K562 (cell line): ENCODE data around the gene TMEM184B. TPM values are rescaled to one million over a fixed set of nuclear protein-coding genes. Genes with fewer than 3 reads are reported as not detected.

Experiments used
- ATAC-seq: fragments of 200-7000 bp; cut with Tn5 transposase; 3 replicates; pipeline ENCODE4 v1.9.1; 2020; ENCODE audit warnings: moderate library complexity
- BruUV-seq: library from RNA; stranded (reverse); fragments of 400-500 nt; replicated peaks from 2 replicates; lab custom pipeline; 2021; lab: Mats Ljungman, UMichigan
- CTCF ChIA-PET: fragments of 300-600 bp; formaldehyde crosslinking; extraction: SDS; loops from one replicate; lab custom pipeline; 2021; ENCODE audit warnings: low intra/inter-chr PET ratio; lab: Yijun Ruan, JAX
- POLR2A ChIA-PET: fragments of 300-600, 350-650 bp; sonication (Branson Sonifier 250); formaldehyde crosslinking; extraction: SDS; loops from one replicate; lab custom pipeline; 2021; ENCODE audit warnings: antibody characterized with exemption, inconsistent platforms; lab: Yijun Ruan, JAX
- DNase-seq, 4 experiments: peaks; one replicate each; pipeline versions ENCODE4 v3.0.0 to v3.0.0-alpha.2; 2011 to 2018; ENCODE audit warnings: low spot score in 3 of 4, mixed read lengths in 3 of 4; ENCODE audit errors: extremely low read depth in 1 of 4
- FAIRE-seq: peaks from 2 replicates; lab custom pipeline; 2011; peaks lifted over from hg19 to GRCh38; lab: Jason Lieb, UNC
- H2AFZ ChIP-seq: 2 replicates; pipeline ENCODE4 v1.6.0; 2011; ENCODE audit warnings: low read depth, low read length, control low read depth, inconsistent platforms
- H3K27ac ChIP-seq: fragments of 200-600 bp; 3 replicates; pipeline ENCODE4 v1.8.0; 2011; ENCODE audit warnings: low read depth, mild to moderate bottlenecking, control low read depth, inconsistent platforms, low read length, moderate library complexity, mixed read lengths; ENCODE audit errors: extremely low read depth
- H3K27me3 ChIP-seq, 2 experiments: fragments of 300-600 bp in 1 of 2; 2 replicates in 1 of 2; 3 replicates in 1 of 2; pipeline versions ENCODE4 v1.6.0 to v1.8.0; 2011; ENCODE audit warnings: inconsistent platforms in 2 of 2, low read length in 2 of 2, mild to moderate bottlenecking in 1 of 2, mixed read lengths in 1 of 2, moderate library complexity in 1 of 2; ENCODE audit not compliant: control insufficient read depth in 2 of 2, insufficient read depth in 2 of 2
- H3K36me3 ChIP-seq: fragments of 300-600 bp; 3 replicates; pipeline ENCODE4 v1.8.0; 2011; ENCODE audit warnings: mild to moderate bottlenecking, low read length, inconsistent platforms; ENCODE audit not compliant: control insufficient read depth, insufficient read depth
- H3K4me1 ChIP-seq, 2 experiments: fragments of 200-600 bp in 1 of 2; replicated peaks in 1 of 2; 2 replicates in 1 of 2; 3 replicates in 1 of 2; pipeline versions ENCODE4 v1.5.1 to v1.8.0; 2011; ENCODE audit warnings: inconsistent platforms in 2 of 2, low read length in 2 of 2, mild to moderate bottlenecking in 1 of 2, mixed read lengths in 1 of 2, moderate library complexity in 1 of 2; ENCODE audit not compliant: control insufficient read depth in 2 of 2, insufficient read depth in 2 of 2
- H3K4me2 ChIP-seq: 2 replicates; pipeline ENCODE4 v1.6.1; 2011; ENCODE audit warnings: low read length, control low read depth, inconsistent platforms, mixed read lengths; ENCODE audit not compliant: insufficient read depth
- H3K4me3 ChIP-seq: fragments of 200-600 bp; sonication (generic), shearing (Covaris generic); 2 replicates; pipeline ENCODE4 v1.5.1; 2016; ENCODE audit warnings: control low read depth, inconsistent platforms
- H3K79me2 ChIP-seq: fragments of 200-600 bp; 3 replicates; pipeline ENCODE4 v1.8.0; 2011; ENCODE audit warnings: low read length, inconsistent platforms; ENCODE audit not compliant: control insufficient read depth, insufficient read depth
- H3K9ac ChIP-seq, 2 experiments: 2 replicates each; pipeline versions ENCODE4 v1.6.0 to v1.6.1; 2011; ENCODE audit warnings: low read depth in 2 of 2, low read length in 2 of 2, control low read depth in 1 of 2, inconsistent platforms in 1 of 2, mild to moderate bottlenecking in 1 of 2, mixed read lengths in 1 of 2; ENCODE audit not compliant: insufficient read depth in 1 of 2
- H3K9me1 ChIP-seq: one replicate; pipeline ENCODE4 v1.6.0; 2011; ENCODE audit warnings: inconsistent platforms, mild to moderate bottlenecking, low read length, moderate library complexity; ENCODE audit not compliant: control insufficient read depth, insufficient read depth
- H3K9me3 ChIP-seq: replicated peaks from 2 replicates; pipeline ENCODE4 v1.5.1; 2011; ENCODE audit warnings: low read depth, low read length, inconsistent platforms; ENCODE audit not compliant: control insufficient read depth, insufficient read depth
- H4K20me1 ChIP-seq: replicated peaks from 2 replicates; pipeline ENCODE4 v1.6.1; 2011; ENCODE audit warnings: low read length, inconsistent platforms, mixed read lengths; ENCODE audit not compliant: control insufficient read depth, insufficient read depth
- ILF3 ChIP-seq: fragments of 450-650 bp; IDR thresholded peaks from 2 replicates; pipeline ENCODE4 v1.6.1; 2018; ENCODE audit warnings: antibody characterized with exemption, mild to moderate bottlenecking, moderate library complexity, borderline replicate concordance
- MCM7 ChIP-seq, 2 experiments: fragments of 450-650 bp; IDR thresholded peaks; 2 replicates each; pipeline ENCODE4 v1.6.1; 2016 to 2018
- NCOA2 ChIP-seq, 2 experiments: fragments of 450-650 bp; IDR thresholded peaks; 2 replicates each; pipeline ENCODE4 v1.6.1; 2018; ENCODE audit warnings: mild to moderate bottlenecking in 2 of 2, moderate library complexity in 1 of 2; ENCODE audit not compliant: partially characterized antibody in 2 of 2
- NFE2 ChIP-seq: IDR thresholded peaks from 2 replicates; pipeline ENCODE4 v1.6.1; 2014; ENCODE audit warnings: antibody characterized with exemption, low read depth
- RFX5 ChIP-seq: IDR thresholded peaks from 2 replicates; pipeline ENCODE4 v1.6.1; 2011; ENCODE audit warnings: low read depth, mild to moderate bottlenecking, improper control_type of control experiment, low read length
- TCF7 ChIP-seq: sonication (generic); IDR thresholded peaks from 2 replicates; pipeline ENCODE4 v1.6.1; 2016; ENCODE audit warnings: antibody characterized with exemption, borderline replicate concordance
- ZNF274 ChIP-seq: IDR thresholded peaks from 2 replicates; pipeline ENCODE4 v1.6.1; 2011; ENCODE audit warnings: low read depth, mild to moderate bottlenecking, low read length, moderate library complexity, borderline replicate concordance
- ZNF592 ChIP-seq: fragments of 450-650 bp; IDR thresholded peaks from 2 replicates; pipeline ENCODE4 v1.6.1; 2017; ENCODE audit warnings: antibody characterized with exemption, mild to moderate bottlenecking
- WGBS: fragments of 100-300 bp; shearing (Covaris generic); methylation state at CpG from one replicate; pipeline ENCODE4 v1.1.6; 2016; ENCODE audit warnings: low coverage, mixed read lengths; ENCODE audit not compliant: insufficient coverage; ENCODE audit errors: missing lambda C conversion rate; 5-methylcytosine and 5-hydroxymethylcytosine counted together
- in situ Hi-C: fragments of 300-500 bp; cut with MboI; formaldehyde crosslinking; loops from 4 replicates; pipeline ENCODE4 v1.15.0; 2018; ENCODE audit warnings: inconsistent platforms, mixed read lengths
- intact Hi-C: fragments of 100-400 bp; cut with micrococcal nuclease; formaldehyde crosslinking; loops from 2 replicates; pipeline ENCODE4 v1.14.2; 2022
- polyA plus RNA-seq, 8 experiments: library from polyadenylated mRNA; depleted of rRNA in 4 of 8; stranded (reverse) in 5 of 8; unstranded in 3 of 8; fragments of >200 nt; fragmentation: Nextera tagmentation in 2 of 8; fragmentation: Illumina TruSeq in 1 of 8; extraction: Ambion mirVana in 2 of 8; extraction: Trizol in 1 of 8; gene quantifications; 2 replicates each; pipeline versions ENCODE4 v1.2.1 to v1.2.3, GENCODE V29; 2011 to 2014; ENCODE audit warnings: inconsistent platforms in 1 of 8, missing spikeins in 1 of 8
- total RNA-seq, 7 experiments: library from RNA; depleted of rRNA in 6 of 7; stranded (reverse); fragments of >200 nt in 6 of 7; fragmentation: Illumina TruSeq in 2 of 7; extraction: Trizol in 2 of 7; gene quantifications; 2 replicates each; pipeline versions ENCODE4 v1.2.1 to v1.2.3, GENCODE V29; 2011 to 2021; ENCODE audit warnings: low replicate concordance in 1 of 7
- TF ChIP-seq, protein P1 (sequence below), 2 experiments: fragments of 450-650 bp; formaldehyde crosslinking in 1 of 2; IDR thresholded peaks; 2 replicates each; pipeline versions ENCODE4 v1.4.0 to v1.6.1; 2014 to 2020; ENCODE audit warnings: mild to moderate bottlenecking in 2 of 2, borderline replicate concordance in 1 of 2, low read depth in 1 of 2

Gene TMEM184B
- total and polyA plus RNA-seq, 9 of the 15 experiments (the other 6 are each of a cell fraction or from before 2014, with no cell fraction given) = 0.31 to 25.1 (median 6.2) TPM

DNA sequence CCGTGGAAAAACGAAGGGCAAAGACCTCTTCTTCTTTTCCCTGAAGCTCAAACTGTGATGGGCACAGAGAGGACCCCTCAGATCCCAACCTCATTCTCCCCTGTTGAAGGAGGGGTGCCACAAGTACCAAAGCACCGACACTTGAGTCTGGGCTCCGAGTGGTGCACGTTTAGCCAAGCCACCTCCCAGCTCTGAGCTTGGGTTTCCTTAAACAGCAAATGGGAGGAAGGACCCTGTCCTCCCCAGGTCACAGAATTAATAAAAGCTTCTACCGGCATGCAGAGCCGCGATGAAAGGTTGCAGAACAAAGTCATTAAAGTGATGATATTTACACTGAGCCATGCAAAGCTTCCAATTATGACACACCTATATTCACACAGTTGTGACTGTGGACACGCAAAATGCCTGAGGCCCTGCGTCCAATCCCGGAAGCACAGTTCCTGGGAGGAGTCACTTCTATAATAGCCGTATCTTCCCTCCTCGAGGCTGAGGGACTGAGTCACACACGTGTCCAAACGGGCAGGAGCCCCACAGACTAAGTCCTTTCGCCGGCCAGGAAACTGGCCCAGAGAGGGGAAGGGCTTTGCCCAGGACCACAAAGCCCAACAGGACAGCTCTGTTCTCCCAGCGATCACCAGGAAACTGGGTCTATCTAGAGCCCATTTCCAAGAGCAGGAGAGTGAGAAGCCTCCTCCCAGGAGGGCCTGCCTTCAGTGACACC is 45.3 kb upstream of the TMEM184B start:
- POLR2A ChIA-PET = interaction anchor here (0.5 to 0.6 kb wide), 3 partner anchors 10 to 914 kb away, joined by 3 read pairs; no protein-coding TSS in a partner anchor
- peak overlapping the region; percentile 95 for H3K27ac ChIP-seq
- TF ChIP-seq, protein P1, sequence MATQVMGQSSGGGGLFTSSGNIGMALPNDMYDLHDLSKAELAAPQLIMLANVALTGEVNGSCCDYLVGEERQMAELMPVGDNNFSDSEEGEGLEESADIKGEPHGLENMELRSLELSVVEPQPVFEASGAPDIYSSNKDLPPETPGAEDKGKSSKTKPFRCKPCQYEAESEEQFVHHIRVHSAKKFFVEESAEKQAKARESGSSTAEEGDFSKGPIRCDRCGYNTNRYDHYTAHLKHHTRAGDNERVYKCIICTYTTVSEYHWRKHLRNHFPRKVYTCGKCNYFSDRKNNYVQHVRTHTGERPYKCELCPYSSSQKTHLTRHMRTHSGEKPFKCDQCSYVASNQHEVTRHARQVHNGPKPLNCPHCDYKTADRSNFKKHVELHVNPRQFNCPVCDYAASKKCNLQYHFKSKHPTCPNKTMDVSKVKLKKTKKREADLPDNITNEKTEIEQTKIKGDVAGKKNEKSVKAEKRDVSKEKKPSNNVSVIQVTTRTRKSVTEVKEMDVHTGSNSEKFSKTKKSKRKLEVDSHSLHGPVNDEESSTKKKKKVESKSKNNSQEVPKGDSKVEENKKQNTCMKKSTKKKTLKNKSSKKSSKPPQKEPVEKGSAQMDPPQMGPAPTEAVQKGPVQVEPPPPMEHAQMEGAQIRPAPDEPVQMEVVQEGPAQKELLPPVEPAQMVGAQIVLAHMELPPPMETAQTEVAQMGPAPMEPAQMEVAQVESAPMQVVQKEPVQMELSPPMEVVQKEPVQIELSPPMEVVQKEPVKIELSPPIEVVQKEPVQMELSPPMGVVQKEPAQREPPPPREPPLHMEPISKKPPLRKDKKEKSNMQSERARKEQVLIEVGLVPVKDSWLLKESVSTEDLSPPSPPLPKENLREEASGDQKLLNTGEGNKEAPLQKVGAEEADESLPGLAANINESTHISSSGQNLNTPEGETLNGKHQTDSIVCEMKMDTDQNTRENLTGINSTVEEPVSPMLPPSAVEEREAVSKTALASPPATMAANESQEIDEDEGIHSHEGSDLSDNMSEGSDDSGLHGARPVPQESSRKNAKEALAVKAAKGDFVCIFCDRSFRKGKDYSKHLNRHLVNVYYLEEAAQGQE (IDR thresholded peaks at IDR 0.05; ENCODE audit: borderline replicate concordance) = no peak; the same call in 1 of the 2 replicates
- TF ChIP-seq, protein P1 (CRISPR knock-in tag; IDR thresholded peaks at IDR 0.05; ENCODE audit: low read depth) = no peak
- TF ChIP-seq MCM7 (IDR thresholded peaks at IDR 0.05) = no peak
- no peak for TF ChIP-seq RFX5
- TF ChIP-seq ZNF274 = no peak
- TF ChIP-seq ILF3 = no peak
- no peak for TF ChIP-seq NFE2
- peak; percentile 90 for TF ChIP-seq ZNF592
- no peak for TF ChIP-seq NCOA2 (IDR thresholded peaks at IDR 0.05; ENCODE audit: partially characterized antibody in 2 of 2)
- TF ChIP-seq TCF7 = no peak

More for the DNA sequence above, 45.3 kb upstream of the TMEM184B start:
- FAIRE-seq (peak; percentile 99), DNase-seq (peak; percentile 68 to 90 (median 76)), ATAC-seq (peak; percentile 85)
- in situ Hi-C loops (no loop called here), intact Hi-C loops (no loop called here)
- peak overlapping the region; percentile 93 for H3K4me2 ChIP-seq
- CTCF ChIA-PET = no interaction called here
- peaks cover 23 to 48% of the 10 kb centered on the region in 2 experiments for H3K4me1 ChIP-seq
- no peaks in the 10 kb centered on the region for H3K9me1 ChIP-seq
- WGBS = under 1% methylated on average over 15 of the region's 18 CpGs
- H3K79me2 ChIP-seq = peaks cover 44% of the 10 kb centered on the region
- H4K20me1 ChIP-seq = peaks cover 23% of the 10 kb centered on the region
- H3K9ac ChIP-seq = peak overlapping the region; percentile 70 to 80
- peak overlapping the region; percentile 55 for H3K4me3 ChIP-seq
- no TSS peak for BruUV-seq
- no peaks in the 10 kb centered on the region for H3K9me3 ChIP-seq
- H3K27me3 ChIP-seq = no peaks in the 10 kb centered on the region; a peak in 1 of 5 replicates
- peaks cover 17% of the 10 kb centered on the region; the same call in 1 of the 3 replicates for H3K36me3 ChIP-seq
- peak overlapping the region; percentile 91 for H2AFZ ChIP-seq
